Neutrophil (primary cell): ENCODE data around the gene CCNH.

Experiments
- H3K27ac ChIP-seq: fragments of 200-600 bp; sonication (generic); 2 replicates; pipeline ENCODE4 v1.5.1; 2016; ENCODE audit warnings: mild to moderate bottlenecking, moderate library complexity
- H3K27me3 ChIP-seq: fragments of 200-600 bp; sonication (generic); 2 replicates; pipeline ENCODE4 v1.6.0; 2016; ENCODE audit warnings: mild to moderate bottlenecking
- H3K36me3 ChIP-seq: fragments of 200-600 bp; sonication (generic); 2 replicates; pipeline ENCODE4 v1.5.1; 2017
- H3K4me1 ChIP-seq, 2 experiments: fragments of 200-600 bp in 1 of 2; sonication (generic) in 1 of 2; 1 replicate in 1 of 2; 2 replicates in 1 of 2; pipeline versions ENCODE4 v1.5.1 to v1.6.1; 2013 to 2016; ENCODE audit warnings: low read depth in 1 of 2, low read length in 1 of 2, mild to moderate bottlenecking in 1 of 2, moderate library complexity in 1 of 2; ENCODE audit not compliant: control insufficient read depth in 1 of 2, insufficient read depth in 1 of 2
- H3K4me3 ChIP-seq, 2 experiments: fragments of 200-600 bp in 1 of 2; sonication (generic) in 1 of 2; 1 replicate in 1 of 2; 2 replicates in 1 of 2; pipeline ENCODE4 v1.5.1; 2013 to 2016; ENCODE audit warnings: low read depth in 1 of 2, low read length in 1 of 2, mild to moderate bottlenecking in 1 of 2, moderate library complexity in 1 of 2
- H3K9me3 ChIP-seq: fragments of 200-600 bp; sonication (generic); 2 replicates; pipeline ENCODE4 v1.5.1; 2016
- CTCF ChIP-seq: fragments of 200-600 bp; sonication (generic); IDR thresholded peaks from 2 replicates; pipeline ENCODE4 v1.5.1; 2016; ENCODE audit warnings: antibody characterized with exemption

CCNH gene

DNA sequence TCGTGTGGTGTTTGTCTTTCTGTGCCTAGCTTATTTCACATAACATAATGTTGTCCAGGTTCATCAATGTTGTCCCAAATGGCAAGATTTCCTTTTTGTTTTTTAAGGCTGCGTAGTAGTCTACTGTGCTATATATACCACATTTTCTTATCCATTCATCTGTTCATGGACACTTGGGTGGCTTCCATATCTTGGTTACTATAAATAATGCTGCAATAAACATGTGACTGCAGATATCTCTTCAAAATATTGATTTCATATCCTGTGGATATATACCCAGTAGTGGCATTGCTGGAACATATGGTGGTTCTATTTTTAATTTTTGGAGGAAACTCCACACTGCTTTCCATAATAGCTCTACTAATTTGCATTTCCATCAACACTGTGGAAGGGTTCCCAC, 25.5 kb upstream of the CCNH start:
- TF ChIP-seq CTCF: no peak
- H3K9me3 ChIP-seq: no peaks in the 10 kb centered on the region
- H3K4me3 ChIP-seq: no peak overlapping the region

GRCh38 chr5:87437724-87438123, 25.0 kb upstream of the CCNH start:
- H3K36me3 ChIP-seq: no peaks in the 10 kb centered on the region
- peaks cover 8% of the 10 kb centered on the region for H3K27me3 ChIP-seq
- no peaks in the 10 kb centered on the region for H3K4me1 ChIP-seq
- H3K4me3 ChIP-seq: no peak overlapping the region
- no peaks in the 10 kb centered on the region for H3K9me3 ChIP-seq
- H3K27ac ChIP-seq: no peak overlapping the region
- no peak for TF ChIP-seq CTCF

More for the DNA sequence above, 25.5 kb upstream of the CCNH start:
- no peaks in the 10 kb centered on the region for H3K36me3 ChIP-seq
- H3K27ac ChIP-seq: no peak overlapping the region
- peaks cover 8% of the 10 kb centered on the region for H3K27me3 ChIP-seq
- no peaks in the 10 kb centered on the region for H3K4me1 ChIP-seq

DNA sequence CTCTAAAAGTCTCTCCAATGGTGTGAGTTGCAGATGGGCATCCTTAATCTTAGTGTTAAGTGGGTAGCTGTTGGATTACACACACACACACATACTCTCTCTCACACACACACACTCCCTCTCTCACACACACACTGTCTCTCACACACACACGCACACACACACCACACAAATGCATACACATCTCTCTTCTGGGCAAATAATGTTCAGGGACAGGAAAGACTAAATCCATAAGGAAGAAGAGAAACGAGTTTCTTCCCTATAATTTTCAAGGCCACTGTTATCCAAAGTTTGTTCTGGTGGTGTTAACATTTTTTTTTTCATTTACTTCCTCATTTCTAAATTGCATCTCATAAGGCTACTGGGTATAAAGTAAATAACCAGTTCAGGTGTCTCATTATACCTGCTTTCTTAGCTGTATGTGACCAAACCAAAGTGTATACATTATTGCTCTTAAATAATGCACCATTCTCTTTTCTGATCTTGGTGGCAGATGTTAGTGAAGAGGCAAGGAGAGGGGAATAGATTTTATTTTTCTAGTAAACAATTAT, 22.5 kb upstream of the CCNH start:
- no peak for TF ChIP-seq CTCF
- peaks cover 3% of the 10 kb centered on the region for H3K27me3 ChIP-seq
- no peak overlapping the region for H3K4me3 ChIP-seq
- no peaks in the 10 kb centered on the region for H3K9me3 ChIP-seq
- H3K27ac ChIP-seq: no peak overlapping the region
- H3K36me3 ChIP-seq: no peaks in the 10 kb centered on the region
- H3K4me1 ChIP-seq: no peaks in the 10 kb centered on the region

DNA sequence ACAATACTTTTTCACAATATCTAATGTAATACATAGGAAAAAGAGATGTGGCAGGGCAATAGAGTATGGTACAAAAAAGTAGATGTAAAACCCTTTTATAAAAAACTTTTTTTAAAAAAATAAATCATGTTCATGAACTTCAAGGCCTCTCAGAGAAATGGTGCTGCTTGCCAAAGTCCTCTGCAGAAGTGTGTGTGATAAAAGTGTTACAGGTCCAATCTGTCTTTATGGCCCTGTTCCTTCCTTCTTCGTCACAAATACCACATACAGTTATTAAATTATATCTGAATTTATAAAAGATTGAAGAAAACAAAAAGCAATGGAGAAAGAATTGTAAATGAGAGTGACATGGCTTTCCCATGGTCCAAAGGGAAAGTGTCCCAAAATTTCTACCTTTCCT, 21.7 kb upstream of the CCNH start:
- no peak overlapping the region for H3K27ac ChIP-seq
- H3K4me1 ChIP-seq: no peaks in the 10 kb centered on the region
- no peaks in the 10 kb centered on the region for H3K9me3 ChIP-seq
- H3K36me3 ChIP-seq: no peaks in the 10 kb centered on the region
- TF ChIP-seq CTCF: no peak
- peaks cover 3% of the 10 kb centered on the region for H3K27me3 ChIP-seq
- no peak overlapping the region for H3K4me3 ChIP-seq

GRCh38 chr5:87433945-87434344, 21.2 kb upstream of the CCNH start:
- H3K4me1 ChIP-seq: no peaks in the 10 kb centered on the region
- TF ChIP-seq CTCF: no peak
- no peaks in the 10 kb centered on the region for H3K36me3 ChIP-seq
- H3K9me3 ChIP-seq: no peaks in the 10 kb centered on the region
- peaks cover 3% of the 10 kb centered on the region for H3K27me3 ChIP-seq
- no peak overlapping the region for H3K4me3 ChIP-seq
- no peak overlapping the region for H3K27ac ChIP-seq

DNA sequence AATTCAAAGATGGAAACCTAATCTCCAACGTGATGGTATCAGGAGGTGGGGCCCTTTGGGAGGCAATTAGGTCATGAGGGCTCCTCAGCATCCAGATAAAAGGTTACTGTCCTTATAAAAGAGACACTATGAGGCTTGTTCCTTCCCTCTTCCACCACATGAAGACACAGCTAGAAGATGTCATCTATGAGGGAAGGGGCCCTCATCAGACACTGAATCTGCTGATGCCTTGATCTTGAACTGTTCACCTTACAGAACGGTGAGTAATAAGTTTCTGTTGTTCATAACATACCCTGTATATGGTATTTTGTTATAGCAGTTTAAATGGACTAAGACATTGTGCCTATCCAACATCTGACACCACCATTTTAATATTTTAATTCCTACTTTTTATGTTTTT, 19.7 kb upstream of the CCNH start:
- H3K4me3 ChIP-seq: no peak overlapping the region
- H3K27me3 ChIP-seq: no peaks in the 10 kb centered on the region
- H3K9me3 ChIP-seq: no peaks in the 10 kb centered on the region
- no peaks in the 10 kb centered on the region for H3K36me3 ChIP-seq
- no peaks in the 10 kb centered on the region for H3K4me1 ChIP-seq
- no peak overlapping the region for H3K27ac ChIP-seq
- no peak for TF ChIP-seq CTCF
